GM19025 (cell line): ENCODE measurements around the gene ACOX2.
A peak's percentile ranks its signal among the peaks of the same experiment; 100 is the strongest.

Experiments used
- ATAC-seq: cut with Tn5 transposase; IDR thresholded peaks from one replicate; pipeline ENCODE4 v1.9.1; 2021; ENCODE audit warnings: mild to moderate bottlenecking, low read depth, moderate library complexity; ENCODE audit not compliant: unreplicated experiment

Gene ACOX2

DNA sequence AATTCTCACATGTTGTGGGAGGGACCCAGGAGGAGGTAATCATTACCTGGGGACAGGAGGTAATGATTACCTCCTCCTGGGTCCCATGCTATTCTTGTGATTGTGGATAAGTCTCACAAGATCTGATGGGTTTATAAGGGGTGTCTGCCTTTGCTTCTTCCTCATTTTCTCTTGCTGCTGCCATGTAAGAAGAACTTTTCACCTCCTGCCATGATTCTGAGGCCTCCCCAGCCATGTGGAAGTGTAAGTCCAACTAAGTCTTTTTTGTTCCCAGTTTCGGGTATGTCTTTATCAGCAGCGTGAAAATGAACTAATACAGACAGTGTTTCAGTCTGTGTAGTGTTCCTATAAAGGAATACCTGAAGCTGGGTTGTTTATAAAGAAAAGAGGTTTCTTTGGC is 58.2 kb downstream of the ACOX2 start:
- no peak for ATAC-seq

DNA sequence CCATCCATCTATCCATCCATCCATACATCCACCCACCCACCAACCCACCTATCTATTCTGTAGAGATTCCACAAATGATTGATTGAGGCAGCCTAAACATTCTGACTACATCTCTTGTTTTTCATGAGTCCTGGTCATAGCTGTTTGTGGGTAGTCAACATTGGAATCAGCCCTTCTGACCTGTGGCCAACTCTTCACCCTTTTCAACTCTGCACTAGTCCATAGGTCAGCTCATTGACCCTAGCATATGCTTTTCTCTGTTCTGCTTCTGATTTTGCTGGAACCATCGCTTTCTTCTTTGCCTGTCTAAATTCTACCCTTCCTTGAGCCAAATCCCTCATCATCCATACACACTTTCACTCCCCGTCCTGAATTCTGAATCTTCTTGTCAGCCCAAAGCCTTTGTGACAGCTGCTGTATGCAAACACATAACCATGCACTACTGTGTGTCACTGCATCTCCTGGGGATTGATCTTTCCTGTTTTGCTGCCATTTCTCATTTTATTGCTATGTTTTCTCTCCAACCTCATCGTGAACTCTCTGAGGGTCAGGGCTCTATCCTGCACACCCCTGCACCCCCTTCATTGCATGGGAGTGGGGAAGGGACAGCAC is 61.9 kb downstream of the ACOX2 start:
- no peak for ATAC-seq

DNA sequence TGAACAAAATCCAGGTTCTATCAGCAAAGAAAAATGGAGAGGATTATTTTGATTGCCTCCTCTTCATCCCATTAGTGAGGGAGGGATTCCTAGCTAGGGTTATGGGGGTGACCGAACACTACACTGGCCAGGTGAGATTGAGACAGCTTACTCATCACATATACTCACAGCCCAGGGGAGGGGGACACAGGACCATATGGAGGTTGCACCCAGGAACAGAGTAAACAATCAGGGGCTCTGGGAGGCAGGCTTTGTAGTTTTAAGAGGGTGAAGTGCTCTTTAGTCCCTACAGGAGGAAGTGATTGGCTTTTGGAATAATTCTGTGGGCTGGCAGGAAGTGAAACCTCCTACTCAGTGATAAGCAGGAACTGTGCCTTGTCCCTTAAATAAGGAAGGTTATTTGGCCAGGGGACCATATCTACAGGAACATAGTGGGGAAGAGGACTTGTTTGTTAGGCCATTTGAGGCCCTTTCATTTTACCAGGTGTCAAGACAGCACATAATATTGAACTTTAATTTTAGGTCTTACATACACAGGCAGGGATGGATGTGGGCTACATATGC is 62.6 kb downstream of the ACOX2 start:
- no peak for ATAC-seq

DNA sequence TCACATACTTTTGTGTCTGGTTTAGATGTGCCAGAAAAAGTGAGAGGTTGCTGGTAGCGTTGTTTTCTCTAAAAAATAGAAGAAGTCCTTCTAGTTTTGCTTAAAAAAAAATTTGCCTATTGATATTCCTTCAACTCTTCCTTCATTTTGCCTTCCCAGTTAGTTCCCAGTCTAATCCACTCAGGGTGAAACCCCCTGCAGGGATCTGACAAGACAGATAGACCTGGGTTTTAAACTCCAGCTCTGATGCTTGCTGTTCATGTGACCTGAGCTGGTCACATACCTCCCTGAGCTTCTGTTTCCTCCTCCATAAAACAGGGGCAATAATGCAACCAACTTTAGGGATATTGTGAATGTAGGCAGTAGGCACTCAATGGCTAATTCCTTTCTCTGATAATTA is 63.7 kb downstream of the ACOX2 start:
- no peak for ATAC-seq

DNA sequence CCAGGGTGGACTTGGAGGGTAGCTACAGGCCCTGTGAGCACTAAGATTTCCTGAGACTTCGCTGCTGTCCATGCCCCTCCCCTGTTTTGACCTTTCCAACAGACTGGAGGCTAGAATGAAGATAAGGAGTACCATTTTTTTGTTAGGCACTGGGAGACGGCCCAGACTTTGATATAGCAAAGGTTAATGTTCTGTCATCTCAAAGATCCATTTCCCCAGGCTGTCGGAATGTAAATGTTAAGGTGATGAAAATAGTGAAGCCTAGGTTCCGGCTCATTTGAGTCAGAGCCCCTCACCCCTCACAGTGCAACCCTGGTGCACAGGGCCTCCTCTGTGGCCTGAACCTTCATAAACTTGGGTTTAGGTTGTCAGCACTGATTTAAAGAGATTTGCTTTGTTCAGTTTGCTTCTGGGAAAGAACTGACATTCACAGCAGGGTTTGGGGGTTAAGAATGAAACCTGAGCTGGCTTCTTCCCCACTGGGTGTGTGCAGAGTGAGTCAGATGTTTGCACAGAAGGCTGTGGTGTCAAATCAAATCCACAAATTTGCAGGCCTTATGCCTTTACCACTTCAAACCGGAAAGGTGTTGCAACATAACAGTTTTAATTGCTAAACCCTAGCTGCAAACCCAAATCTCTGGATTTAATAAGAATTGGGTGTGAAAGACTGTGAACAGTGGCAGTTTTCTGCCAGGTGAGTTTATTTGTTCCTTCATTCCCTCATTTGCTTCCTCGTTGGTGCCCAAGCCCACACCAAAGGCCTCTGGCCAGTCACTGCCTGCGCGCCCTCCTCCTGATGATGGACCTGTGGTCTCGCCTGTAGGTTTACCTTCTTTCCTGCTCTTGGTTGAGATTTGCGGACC is 65.7 kb downstream of the ACOX2 start:
- no peak for ATAC-seq

DNA sequence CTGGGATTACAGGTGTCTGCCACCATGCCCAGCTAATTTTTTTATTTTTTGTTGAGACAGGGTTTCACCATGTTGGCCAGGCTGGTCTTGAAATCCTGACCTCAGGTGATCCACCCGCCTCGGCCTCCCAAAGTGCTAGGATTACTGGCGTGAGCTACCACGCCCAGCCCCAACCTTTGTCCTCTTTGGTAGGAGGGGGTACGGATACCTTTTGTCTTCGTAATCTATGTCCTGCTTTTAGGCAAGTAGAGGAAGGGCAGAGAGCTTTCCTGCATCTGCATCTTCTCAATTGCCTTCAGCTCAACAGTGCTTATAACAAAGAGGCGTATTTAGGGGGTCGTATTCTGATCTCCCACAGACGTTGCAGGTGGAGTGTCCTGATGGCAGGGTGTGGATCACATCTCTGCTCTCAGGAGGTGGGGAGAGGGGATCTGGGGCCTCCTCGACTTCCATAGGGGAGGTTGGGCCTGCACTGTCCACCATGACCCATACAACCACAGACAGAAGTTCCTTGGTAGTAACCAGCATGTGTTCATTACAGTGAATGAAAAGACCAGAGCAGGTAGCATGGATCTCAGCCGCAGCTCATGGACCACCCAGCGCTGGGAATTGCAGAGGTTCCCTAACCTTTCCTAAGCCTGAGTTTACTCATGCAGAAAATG is 66.5 kb downstream of the ACOX2 start:
- ATAC-seq: no peak

DNA sequence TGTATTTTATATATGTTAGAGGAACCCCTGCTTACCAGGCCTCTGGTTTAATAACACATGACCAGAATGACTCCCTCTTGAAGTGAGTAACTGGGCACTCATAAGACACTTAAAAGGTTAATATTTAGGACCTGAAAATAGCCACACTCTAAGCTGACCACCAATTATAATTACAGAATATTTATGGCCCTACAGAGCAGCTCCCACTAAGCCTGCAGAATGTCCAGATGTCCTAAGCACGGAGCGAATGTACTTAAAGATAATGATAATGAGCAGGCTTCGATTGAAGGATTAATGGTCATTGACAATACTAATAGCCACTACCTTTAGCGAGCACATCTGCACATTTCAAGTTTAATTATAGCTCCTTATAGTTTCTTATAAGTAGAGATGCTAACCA is 67.9 kb downstream of the ACOX2 start:
- ATAC-seq: no peak

DNA sequence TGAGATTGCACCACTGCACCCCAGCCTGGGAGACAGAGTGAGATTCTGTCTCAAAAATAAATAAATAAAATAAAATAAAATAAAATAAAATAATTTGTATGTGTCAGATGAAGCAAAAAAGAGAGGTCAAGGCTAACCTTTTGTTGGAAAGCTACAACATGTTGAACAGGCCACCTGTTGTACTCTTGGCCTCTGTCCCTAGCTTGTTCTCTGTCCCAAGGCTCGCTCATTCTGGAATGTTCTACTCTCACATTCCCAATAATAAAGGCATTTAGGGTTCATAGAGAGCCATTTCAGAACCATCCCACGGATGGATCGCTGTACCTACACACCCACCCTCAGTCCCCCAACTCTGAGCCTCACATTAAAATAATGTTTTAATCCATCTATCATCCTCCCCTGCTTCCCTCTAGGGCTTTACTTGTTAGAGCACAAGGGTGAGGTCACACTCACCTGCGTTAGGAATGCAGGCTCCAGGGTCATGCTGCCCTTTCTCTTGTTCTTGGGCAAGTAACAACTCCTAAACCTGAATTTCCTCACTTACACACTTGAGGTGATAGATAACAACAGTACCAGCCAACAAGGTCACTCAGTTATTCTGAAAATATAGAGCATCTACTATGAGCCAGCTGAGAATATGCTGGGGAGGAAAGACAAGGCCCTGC is 70.0 kb downstream of the ACOX2 start:
- ATAC-seq: no peak

DNA sequence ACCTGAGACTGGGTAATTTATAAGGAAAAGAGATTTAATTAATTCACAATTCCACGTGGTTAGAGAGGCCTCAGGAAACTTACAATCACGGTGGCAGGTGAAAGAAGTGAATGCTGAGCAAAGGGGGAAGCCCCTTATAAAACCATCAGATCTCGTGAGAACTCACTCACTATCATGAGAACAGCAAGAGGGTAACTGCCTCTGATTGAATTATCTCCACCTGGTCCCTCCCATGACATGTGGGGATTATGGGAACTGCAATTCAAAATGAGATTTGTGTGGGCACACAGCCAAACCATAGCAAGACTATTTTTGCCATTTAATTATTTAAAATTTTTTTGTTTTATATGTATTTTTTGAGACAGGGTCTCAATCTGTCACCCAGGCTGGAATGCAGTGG is 72.1 kb downstream of the ACOX2 start:
- ATAC-seq: no peak

DNA sequence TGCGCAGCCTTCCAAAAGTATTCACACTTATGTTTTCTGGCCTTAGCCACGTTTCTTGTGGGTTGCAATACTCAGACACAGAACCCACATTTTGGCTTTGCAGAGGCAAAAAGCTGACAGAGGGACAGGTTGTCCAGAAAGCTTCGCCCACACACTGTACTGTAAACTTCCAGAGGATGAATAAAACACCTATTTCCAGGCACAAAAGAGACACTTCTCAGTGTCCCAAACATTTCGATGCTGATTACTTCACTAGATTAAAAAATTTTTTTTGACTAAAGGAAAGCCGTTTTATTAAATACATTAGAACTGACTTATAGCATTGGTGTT is 73.1 kb downstream of the ACOX2 start:
- no peak for ATAC-seq

DNA sequence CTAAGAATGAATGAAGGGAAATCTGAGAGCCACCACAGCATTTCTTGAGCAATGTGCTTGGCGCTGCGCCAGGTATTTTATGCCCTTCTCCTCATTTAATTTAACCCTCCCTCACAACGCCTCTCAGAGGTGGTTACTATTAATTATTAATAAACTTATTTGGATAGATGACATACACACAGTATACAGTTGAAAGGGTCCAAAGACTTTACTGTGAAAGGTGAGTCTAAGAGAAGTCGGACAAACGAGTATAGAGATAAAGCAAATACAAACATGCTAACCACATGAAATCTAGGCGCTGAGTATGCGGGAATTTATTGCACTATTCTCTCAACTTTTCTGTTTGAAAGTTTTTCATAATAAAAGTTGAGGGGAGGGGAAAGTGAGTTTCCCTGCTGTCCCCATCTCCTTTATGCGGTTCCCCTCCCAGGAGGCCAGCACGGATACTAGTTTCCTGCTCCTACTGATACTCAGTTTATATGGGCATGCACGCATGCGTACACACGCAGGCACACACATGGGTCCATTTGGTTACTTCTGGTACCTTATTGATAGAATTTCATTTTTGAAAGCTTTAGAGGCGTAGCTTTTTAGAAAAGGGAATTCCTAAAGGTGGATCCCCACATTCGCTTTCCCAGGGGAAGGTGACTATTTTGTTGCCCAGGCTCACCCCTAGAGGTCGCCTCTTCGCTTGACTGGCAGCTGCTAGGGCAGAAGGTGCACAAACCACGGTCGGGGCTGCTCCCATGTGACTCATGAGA is 73.6 kb downstream of the ACOX2 start:
- peak; percentile 87 for ATAC-seq

DNA sequence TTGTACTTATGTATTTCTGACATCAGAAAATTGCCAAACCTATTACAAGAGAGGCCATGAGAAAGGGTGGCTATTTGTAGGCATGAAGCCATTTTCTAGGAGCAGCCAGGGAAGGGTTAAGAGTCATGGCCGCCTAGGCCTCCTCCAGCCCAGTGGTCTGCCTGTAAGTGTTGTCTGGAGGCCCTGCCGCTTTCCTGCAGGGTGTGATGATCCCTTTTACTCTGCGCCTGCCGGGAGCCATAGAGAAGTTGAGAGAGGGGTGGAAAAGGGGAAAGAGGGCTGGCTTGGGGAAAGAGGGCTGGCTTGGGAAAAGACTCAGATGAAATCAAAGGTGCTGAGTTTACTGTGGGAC is 74.2 kb downstream of the ACOX2 start:
- ATAC-seq: no peak

DNA sequence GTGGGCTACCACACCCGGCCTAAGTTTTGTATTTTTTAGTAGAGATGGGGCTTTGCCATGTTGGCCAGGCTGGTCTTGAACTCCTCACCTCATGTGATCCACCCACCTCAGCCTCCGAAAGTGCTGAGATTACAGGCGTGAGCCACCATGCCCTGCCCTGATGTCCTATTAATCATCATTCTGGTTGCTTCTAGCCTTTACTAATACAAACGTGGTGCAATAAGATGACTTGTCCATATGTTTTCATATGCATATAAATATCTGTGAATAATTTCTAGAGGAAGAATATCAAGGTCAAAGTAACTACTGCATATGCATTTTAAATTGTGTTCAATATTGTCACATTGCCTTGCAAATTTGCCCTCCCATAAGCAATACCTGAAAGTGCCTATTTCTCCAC is 77.8 kb downstream of the ACOX2 start:
- ATAC-seq: no peak
